GM19239 (cell line): ENCODE measurements around the gene EMSY.

ENCODE experiments used
- DNase-seq: peaks from one replicate; pipeline ENCODE4 v3.0.0; 2011; ENCODE audit warnings: low spot score; ENCODE audit not compliant: insufficient read length
- FAIRE-seq: peaks from 2 replicates; lab custom pipeline; 2011; peaks lifted over from hg19 to GRCh38; lab: Jason Lieb, UNC

Gene EMSY

GRCh38 chr11:76512851-76513653 lies 68.2 kb downstream of the EMSY start:
- FAIRE-seq: no peak
- DNase-seq: no peak

GRCh38 chr11:76513654-76514034 lies 68.8 kb downstream of the EMSY start:
- FAIRE-seq: no peak
- no peak for DNase-seq

- DNase-seq (no peak), FAIRE-seq (no peak)
These were observed 70.7 kb downstream of the EMSY start for GRCh38 chr11:76515494-76515893.

- no peak for DNase-seq
- FAIRE-seq: no peak
These were observed 78.3 kb downstream of the EMSY start for GRCh38 chr11:76523147-76523546.

GRCh38 chr11:76523786-76524436 lies 79.1 kb downstream of the EMSY start:
- no peak for FAIRE-seq
- no peak for DNase-seq

GRCh38 chr11:76524461-76524860 lies 79.6 kb downstream of the EMSY start:
- FAIRE-seq (no peak), DNase-seq (no peak)

GRCh38 chr11:76524919-76525318 lies 80.1 kb downstream of the EMSY start:
- DNase-seq: no peak
- no peak for FAIRE-seq

- no peak for DNase-seq
- no peak for FAIRE-seq
These were observed 82.1 kb downstream of the EMSY start for GRCh38 chr11:76526878-76527277.

- FAIRE-seq (no peak), DNase-seq (no peak)
These were observed 97.6 kb downstream of the EMSY start for GRCh38 chr11:76542436-76542835.

GRCh38 chr11:76543006-76543703 lies 98.3 kb downstream of the EMSY start:
- FAIRE-seq: no peak

GRCh38 chr11:76550781-76551180 lies 106.0 kb downstream of the EMSY start:
- no peak for FAIRE-seq

More at GRCh38 chr11:76543006-76543703, 98.3 kb downstream of the EMSY start:
- DNase-seq: no peak

GRCh38 chr11:76551400-76551799 lies 106.6 kb downstream of the EMSY start:
- DNase-seq: no peak
- no peak for FAIRE-seq

More at GRCh38 chr11:76550781-76551180, 106.0 kb downstream of the EMSY start:
- no peak for DNase-seq

- DNase-seq (no peak), FAIRE-seq (no peak)
These were observed 108.2 kb downstream of the EMSY start for GRCh38 chr11:76552987-76553386.

- FAIRE-seq: no peak
- DNase-seq: no peak
These were observed 109.0 kb downstream of the EMSY start for GRCh38 chr11:76553554-76554476.

- DNase-seq (no peak), FAIRE-seq (no peak)
These were observed 109.9 kb downstream of the EMSY start for GRCh38 chr11:76554767-76555166.

- no peak for FAIRE-seq
- DNase-seq: no peak
These were observed 112.6 kb downstream of the EMSY start for GRCh38 chr11:76557466-76557865.

- DNase-seq (no peak), FAIRE-seq (no peak)
These were observed 113.7 kb downstream of the EMSY start for GRCh38 chr11:76558473-76558872.

GRCh38 chr11:76558891-76559290 lies 114.1 kb downstream of the EMSY start:
- no peak for FAIRE-seq
- no peak for DNase-seq

- DNase-seq (no peak), FAIRE-seq (no peak)
These were observed 114.5 kb downstream of the EMSY start for GRCh38 chr11:76559346-76559745.

- no peak for FAIRE-seq
- no peak for DNase-seq
These were observed 115.4 kb downstream of the EMSY start for GRCh38 chr11:76560219-76560618.
